B cell (primary cell): ENCODE measurements around the gene PTPRT.
"Not testable (repeated sequence)": the region's sequence is repeated elsewhere in the genome, so short reads cannot be mapped to it uniquely, and the experiment has no call there.

ENCODE experiments used
- CTCF ChIP-seq: fragments of 200-600 bp; IDR thresholded peaks from one replicate; pipeline ENCODE4 v1.8.0; 2022; ENCODE audit warnings: antibody characterized with exemption, mild to moderate bottlenecking
- EZH2 ChIP-seq: IDR thresholded peaks from 2 replicates; pipeline ENCODE4 v1.6.1; 2012; ENCODE audit warnings: borderline replicate concordance, low read depth, mild to moderate bottlenecking, moderate library complexity, low read length; ENCODE audit not compliant: insufficient read depth, poor library complexity, severe bottlenecking

GRCh38 chr20:42900764-42901163 lies 288.9 kb downstream of the PTPRT start:
- TF ChIP-seq CTCF, EZH2: not testable (repeated sequence)
